Measurements from ENCODE around the gene GALP. TPM values are rescaled to one million over a fixed set of nuclear protein-coding genes. Genes with fewer than 3 reads are reported as not detected.
"Not testable (repeated sequence)": the region's sequence is repeated elsewhere in the genome, so short reads cannot be mapped to it uniquely, and the experiment has no call there.

The GALP gene
- total RNA-seq, 2 experiments from 2014 or later = not detected

DNA sequence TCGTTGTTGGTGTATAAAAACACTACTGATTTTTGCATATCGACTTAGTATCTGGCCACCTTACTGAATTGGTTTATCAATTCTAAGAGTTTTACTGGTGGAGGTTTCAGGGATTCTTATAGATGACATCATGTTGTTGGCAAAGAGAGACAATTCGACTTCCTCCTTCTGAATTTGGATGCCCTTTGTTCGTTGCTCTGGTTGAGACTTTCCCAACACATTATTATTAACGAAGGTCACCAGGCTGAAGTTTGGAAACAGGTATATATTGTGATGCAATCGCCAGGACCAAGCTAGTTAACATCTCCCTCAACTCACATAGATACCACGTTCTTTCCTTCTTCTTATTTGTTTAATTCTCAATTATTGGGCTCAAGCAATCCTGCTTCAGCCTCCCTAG, 23.9 kb downstream of the GALP start:
- Mint-ChIP-seq H3K4me1 (ENCODE audit: low read depth) (no peaks in the 10 kb centered on the region), H3K27me3 (ENCODE audit: low read depth) (peaks cover 2% of the 10 kb centered on the region), H3K27ac (no peak overlapping the region), H3K9me3 (no peaks in the 10 kb centered on the region), H3K36me3 (ENCODE audit: low read depth) (no peaks in the 10 kb centered on the region), H3K4me3 (no peak overlapping the region)
- DNase-seq = no peak
- CTCF ChIA-PET = no interaction called here
- intact Hi-C loops (cut with micrococcal nuclease) = no loop called here

DNA sequence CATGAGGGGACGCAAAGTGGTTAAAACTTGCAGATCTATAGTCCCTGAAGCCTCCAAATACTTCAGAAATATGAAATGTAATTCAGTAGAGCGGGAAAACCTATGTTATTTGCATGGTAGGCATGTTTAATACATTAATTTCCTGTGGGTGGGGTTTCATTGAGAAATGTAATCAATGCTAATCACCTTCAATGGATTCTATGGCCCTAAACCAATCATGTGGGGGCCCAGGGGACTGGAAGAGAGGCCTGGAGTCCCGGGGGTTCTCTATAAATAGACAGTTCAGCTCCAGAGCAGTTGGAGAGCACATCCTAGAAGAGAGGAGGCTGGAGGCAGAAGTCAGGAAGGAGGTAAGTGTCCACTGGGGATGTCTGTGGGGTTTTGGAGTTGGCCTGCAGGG, 26.2 kb downstream of the GALP start, which contains the start of gene ZSCAN5C:
Gene ZSCAN5C (plus strand): TSS at position 301 of the 400 bp plus-strand sequence. CDS start 3,641 bp downstream, outside the sequence.
- CTCF ChIA-PET = no interaction called here
- Mint-ChIP-seq H3K4me3 (no peak within 1 kb of the TSS), H3K4me1 (ENCODE audit: low read depth) (no peaks in the 10 kb centered on the region), H3K27me3 (ENCODE audit: low read depth) (peaks cover 6% of the 10 kb centered on the region), H3K9me3 (no peaks in the 10 kb centered on the region), H3K27ac (no peak within 1 kb of the TSS), H3K36me3 (ENCODE audit: low read depth) (no peaks in the 10 kb centered on the region)
- DNase-seq = no peak
- intact Hi-C loops (cut with micrococcal nuclease) = no loop called here

DNA sequence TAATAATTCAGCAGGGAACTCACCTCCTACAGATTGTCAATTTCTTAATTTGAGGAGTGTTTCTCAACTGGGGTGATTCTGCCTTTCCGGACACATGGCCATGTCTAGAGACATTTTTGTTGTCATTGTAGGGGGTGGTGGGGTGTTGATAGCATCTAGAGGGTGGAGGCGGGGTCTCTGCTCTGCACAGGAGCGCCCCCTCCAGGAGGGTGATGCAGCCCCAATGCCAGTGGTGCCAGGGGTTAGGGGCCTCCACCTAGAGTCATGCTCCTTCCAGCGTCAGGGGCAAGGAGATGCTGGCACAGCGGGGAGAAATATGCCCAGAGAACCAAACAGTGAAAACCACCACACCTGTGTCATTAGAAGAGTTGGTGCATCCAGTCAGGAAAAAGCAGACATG, 31.8 kb downstream of the GALP start:
- H3K27me3 Mint-ChIP-seq (ENCODE audit: low read depth); H3K9me3 Mint-ChIP-seq; H3K4me3 Mint-ChIP-seq; DNase-seq; H3K27ac Mint-ChIP-seq; intact Hi-C loops (cut with micrococcal nuclease); CTCF ChIA-PET; H3K36me3 Mint-ChIP-seq (ENCODE audit: low read depth); H3K4me1 Mint-ChIP-seq (ENCODE audit: low read depth): not testable (repeated sequence)

DNA sequence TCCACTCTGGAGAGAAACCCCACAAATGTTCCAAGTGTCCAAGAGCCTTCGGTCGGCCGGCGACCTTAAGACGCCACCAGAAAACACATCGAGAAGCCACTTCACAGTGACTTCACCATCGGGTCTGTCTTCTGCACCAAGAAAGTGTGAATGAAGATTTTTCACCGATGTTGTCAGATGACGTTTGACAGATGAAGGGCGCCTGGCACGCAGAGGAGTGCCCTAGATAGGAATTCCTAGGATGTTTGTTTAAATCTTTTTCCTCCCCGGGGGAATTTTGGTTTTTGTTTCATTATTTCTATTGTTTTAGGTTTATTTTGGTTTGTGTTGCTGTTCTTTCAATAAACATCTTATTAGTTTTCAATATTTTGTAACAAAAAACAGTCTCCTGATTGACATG, 33.3 kb downstream of the GALP start:
- H3K27me3 Mint-ChIP-seq (ENCODE audit: low read depth) = peaks cover 8% of the 10 kb centered on the region
- CTCF ChIA-PET = interaction anchor here (0.8 kb wide), 1 partner anchor 15 kb away, joined by 3 read pairs; no protein-coding TSS in a partner anchor

DNA sequence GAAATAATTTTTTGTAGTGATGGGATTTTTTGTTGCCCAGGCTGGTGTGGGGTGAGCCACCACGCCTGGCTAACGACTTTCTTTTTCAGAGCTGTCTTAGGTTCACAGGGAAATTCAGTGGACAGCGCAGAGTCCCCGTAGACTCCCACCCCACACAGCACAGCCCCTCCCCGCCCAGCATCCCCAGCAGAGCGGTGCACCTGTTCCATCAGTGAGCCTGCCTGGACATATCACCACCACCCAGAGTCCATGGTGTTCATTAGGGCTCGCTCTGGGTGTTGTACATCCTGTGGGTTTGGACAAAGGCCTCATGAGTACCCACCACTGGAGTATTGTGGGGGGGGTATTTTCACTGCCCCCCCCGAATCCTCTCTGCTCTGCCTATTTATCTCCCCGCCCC, 34.2 kb downstream of the GALP start:
- H3K9me3 Mint-ChIP-seq; H3K4me3 Mint-ChIP-seq; H3K4me1 Mint-ChIP-seq (ENCODE audit: low read depth); intact Hi-C loops (cut with micrococcal nuclease); DNase-seq; H3K36me3 Mint-ChIP-seq (ENCODE audit: low read depth); H3K27me3 Mint-ChIP-seq (ENCODE audit: low read depth); H3K27ac Mint-ChIP-seq: not testable (repeated sequence)
- CTCF ChIA-PET = interaction anchor here (0.8 kb wide), 1 partner anchor 144 kb away, joined by 3 read pairs; no protein-coding TSS in a partner anchor

More for the DNA sequence above, 33.3 kb downstream of the GALP start:
- DNase-seq = no peak
- H3K9me3 Mint-ChIP-seq = no peaks in the 10 kb centered on the region
- H3K4me3 Mint-ChIP-seq = no peak overlapping the region
- H3K36me3 Mint-ChIP-seq (ENCODE audit: low read depth) = no peaks in the 10 kb centered on the region
- intact Hi-C loops (cut with micrococcal nuclease) = no loop called here
- no peaks in the 10 kb centered on the region for H3K4me1 Mint-ChIP-seq (ENCODE audit: low read depth)
- H3K27ac Mint-ChIP-seq = no peak overlapping the region

DNA sequence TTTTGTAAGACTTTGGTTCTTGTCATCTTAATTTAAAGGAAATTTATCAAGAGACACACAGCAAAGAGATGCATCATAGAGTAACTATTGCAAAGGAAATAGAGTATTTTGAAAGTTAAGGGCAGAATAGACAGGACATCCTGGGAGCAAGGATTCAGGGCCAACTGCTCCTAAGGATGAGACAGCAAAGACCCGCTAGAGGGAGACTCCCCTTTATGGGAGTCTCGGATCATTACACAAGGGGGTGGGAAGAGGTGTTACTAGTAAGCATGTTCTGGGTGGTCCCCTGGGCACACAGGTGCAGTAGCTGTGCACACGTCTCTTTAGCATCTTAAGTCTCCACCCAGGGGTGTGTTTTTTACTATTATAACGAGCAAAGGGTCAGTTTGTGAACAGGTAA, 35.9 kb downstream of the GALP start:
- no peak overlapping the region for H3K27ac Mint-ChIP-seq
- intact Hi-C loops (cut with micrococcal nuclease) = no loop called here
- DNase-seq = no peak
- H3K4me1 Mint-ChIP-seq (ENCODE audit: low read depth) = no peaks in the 10 kb centered on the region
- H3K27me3 Mint-ChIP-seq (ENCODE audit: low read depth) = peaks cover 10% of the 10 kb centered on the region
- no peaks in the 10 kb centered on the region for H3K9me3 Mint-ChIP-seq
- CTCF ChIA-PET = no interaction called here
- H3K36me3 Mint-ChIP-seq (ENCODE audit: low read depth) = no peaks in the 10 kb centered on the region
- H3K4me3 Mint-ChIP-seq = no peak overlapping the region

DNA sequence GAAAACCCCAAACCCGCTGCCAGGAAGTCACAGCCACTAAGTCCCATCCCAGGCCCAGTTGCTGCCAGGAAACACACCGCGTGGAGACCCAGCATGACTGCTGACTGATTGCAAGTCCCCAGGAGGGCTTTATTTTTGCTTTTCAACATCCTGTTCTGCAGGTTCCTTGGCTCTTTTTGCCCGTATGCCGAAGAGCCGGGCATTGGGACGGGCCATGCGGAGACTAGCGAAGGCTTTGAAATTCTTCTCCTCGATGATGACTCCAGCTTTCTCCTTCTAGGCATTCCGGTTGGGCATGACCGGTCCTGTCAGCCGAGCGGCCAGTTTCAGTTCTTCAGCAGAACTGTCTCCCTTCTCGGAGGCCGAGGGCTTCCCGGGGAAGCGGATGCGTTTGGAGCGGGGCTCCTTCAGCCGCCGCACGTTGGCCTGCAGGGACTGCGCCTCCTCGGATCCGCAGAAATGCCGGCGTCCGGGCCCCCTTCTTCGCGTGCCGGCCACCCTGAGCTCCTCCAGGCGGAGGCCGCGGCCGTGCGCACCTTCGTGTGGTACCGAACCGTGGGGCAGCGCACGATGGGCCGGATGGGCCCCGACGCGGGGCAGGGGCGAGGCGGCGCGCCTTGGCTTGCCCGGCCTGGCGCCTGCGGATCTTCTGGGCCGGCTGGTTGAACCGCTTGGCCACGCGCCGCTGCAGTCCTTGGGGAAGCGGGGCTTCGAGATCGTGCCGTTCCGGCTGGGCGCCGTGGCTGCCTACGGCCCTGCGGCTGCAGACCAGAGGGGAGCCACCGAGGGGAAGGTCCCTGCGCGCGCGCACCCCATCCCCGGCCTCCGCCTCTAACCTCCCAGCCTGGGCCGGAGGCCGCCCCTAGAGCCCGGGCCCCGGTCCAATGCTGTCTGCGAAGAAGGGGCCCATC, 41.5 kb downstream of the GALP start:
- Mint-ChIP-seq H3K27ac (no peak overlapping the region), H3K4me1 (ENCODE audit: low read depth) (peaks cover 6% of the 10 kb centered on the region), H3K9me3 (no peaks in the 10 kb centered on the region), H3K4me3 (peak overlapping the region; percentile 46), H3K27me3 (ENCODE audit: low read depth) (peaks cover 19% of the 10 kb centered on the region), H3K36me3 (ENCODE audit: low read depth) (peaks cover 2% of the 10 kb centered on the region)
- intact Hi-C loops (cut with micrococcal nuclease) = no loop called here
- CTCF ChIA-PET = no interaction called here
- peak; percentile 30 for DNase-seq

DNA sequence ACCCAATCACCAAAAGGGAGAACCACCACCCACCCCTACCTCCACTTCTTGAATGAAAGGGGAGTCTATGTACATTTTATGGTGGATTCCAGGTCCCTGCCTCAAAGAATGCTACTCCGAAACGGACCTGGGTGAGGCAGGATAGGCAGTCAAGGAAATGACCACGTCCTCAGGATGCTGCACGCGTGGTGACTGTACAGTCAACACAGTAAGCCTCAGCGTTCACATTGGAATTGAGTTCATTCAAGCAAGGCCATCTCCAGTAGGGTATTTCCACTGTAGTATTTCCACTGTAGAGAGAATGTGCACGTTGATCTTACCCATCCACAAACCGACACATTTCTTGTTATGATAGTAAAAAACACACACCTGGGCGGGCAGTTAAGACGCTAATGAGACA, 43.2 kb downstream of the GALP start:
- peaks cover 14% of the 10 kb centered on the region for H3K27me3 Mint-ChIP-seq (ENCODE audit: low read depth)
- peaks cover 7% of the 10 kb centered on the region for H3K36me3 Mint-ChIP-seq (ENCODE audit: low read depth)
- H3K27ac Mint-ChIP-seq = no peak overlapping the region
- CTCF ChIA-PET = no interaction called here
- no peak overlapping the region for H3K4me3 Mint-ChIP-seq
- H3K4me1 Mint-ChIP-seq (ENCODE audit: low read depth) = peaks cover 6% of the 10 kb centered on the region
- DNase-seq = no peak
- H3K9me3 Mint-ChIP-seq = no peaks in the 10 kb centered on the region
- intact Hi-C loops (cut with micrococcal nuclease) = no loop called here

DNA sequence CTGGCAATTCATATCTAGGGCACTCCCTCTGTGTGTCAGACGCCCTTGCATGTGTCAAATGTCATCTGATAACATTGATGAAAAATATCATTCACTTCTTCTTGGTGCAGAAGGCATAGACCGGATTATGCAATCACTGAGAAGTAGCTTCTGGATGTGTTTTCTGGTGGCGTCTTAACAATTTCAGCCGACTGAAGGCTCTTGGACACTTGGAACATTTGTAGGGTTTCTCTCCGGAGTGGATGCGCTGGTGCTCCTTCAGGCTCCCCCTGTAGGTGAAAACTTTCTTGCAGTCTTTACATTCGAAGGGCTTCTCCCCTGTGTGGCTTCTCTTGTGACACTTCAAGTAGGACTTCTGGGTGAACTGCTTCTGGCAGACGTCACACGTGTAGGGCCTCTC, 45.6 kb downstream of the GALP start:
- DNase-seq; intact Hi-C loops (cut with micrococcal nuclease); H3K9me3 Mint-ChIP-seq; H3K27ac Mint-ChIP-seq; H3K4me3 Mint-ChIP-seq; H3K27me3 Mint-ChIP-seq (ENCODE audit: low read depth); H3K36me3 Mint-ChIP-seq (ENCODE audit: low read depth); H3K4me1 Mint-ChIP-seq (ENCODE audit: low read depth): not testable (repeated sequence)
- CTCF ChIA-PET = interaction anchor here (0.8 kb wide), 1 partner anchor 142 kb away, joined by 3 read pairs; no protein-coding TSS in a partner anchor

DNA sequence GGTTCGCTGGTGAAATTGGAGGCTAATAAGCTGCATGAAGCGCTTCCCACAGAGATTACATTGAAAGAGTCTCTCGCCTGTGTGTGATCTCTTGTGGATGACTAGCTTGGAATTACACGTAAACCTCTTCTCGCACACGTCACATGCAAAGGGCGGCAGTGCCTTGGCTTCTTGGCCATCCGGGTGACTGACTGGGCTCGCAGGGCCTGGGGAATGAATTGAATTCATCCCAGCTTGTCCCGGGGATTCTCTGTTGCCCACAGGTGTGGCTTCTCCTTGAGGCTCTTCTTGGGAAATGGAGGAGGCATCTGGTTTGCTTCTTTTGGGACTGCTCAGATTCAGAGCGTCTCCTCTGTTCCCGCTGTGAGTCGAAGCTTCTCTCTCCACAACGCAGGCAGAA, 46.0 kb downstream of the GALP start:
- Mint-ChIP-seq H3K27me3 (ENCODE audit: low read depth) (peaks cover 7% of the 10 kb centered on the region), H3K4me1 (ENCODE audit: low read depth) (peaks cover 6% of the 10 kb centered on the region), H3K4me3 (no peak overlapping the region), H3K27ac (no peak overlapping the region), H3K9me3 (no peaks in the 10 kb centered on the region), H3K36me3 (ENCODE audit: low read depth) (peaks cover 7% of the 10 kb centered on the region)
- DNase-seq = no peak
- intact Hi-C loops (cut with micrococcal nuclease) = no loop called here
- CTCF ChIA-PET = interaction anchor here (0.7 to 0.8 kb wide), 2 partner anchors 36 to 143 kb away, joined by 3 read pairs; no protein-coding TSS in a partner anchor

DNA sequence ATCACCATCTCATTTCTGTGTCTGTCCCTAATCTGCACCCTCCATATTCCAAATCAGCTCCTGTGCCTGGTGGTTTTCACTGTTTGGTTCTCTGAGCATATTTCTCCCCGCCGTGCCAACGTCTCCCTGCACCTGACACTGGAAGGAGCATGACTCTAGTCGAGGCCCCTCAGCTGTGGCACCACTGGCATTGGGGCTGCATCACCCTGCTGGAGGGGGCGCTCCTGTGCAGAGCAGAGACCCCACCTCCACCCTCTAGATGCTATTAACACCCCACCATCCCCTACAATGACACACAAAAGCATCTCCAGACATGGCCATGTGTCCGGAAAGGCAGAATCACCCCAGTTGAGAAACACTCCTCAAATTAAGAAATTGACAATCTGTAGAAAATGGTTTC, 47.1 kb downstream of the GALP start:
- no peak for DNase-seq
- H3K4me1 Mint-ChIP-seq (ENCODE audit: low read depth) = peaks cover 2% of the 10 kb centered on the region
- intact Hi-C loops (cut with micrococcal nuclease) = no loop called here
- peaks cover 3% of the 10 kb centered on the region for H3K27me3 Mint-ChIP-seq (ENCODE audit: low read depth)
- CTCF ChIA-PET = no interaction called here
- peaks cover 7% of the 10 kb centered on the region for H3K36me3 Mint-ChIP-seq (ENCODE audit: low read depth)
- H3K9me3 Mint-ChIP-seq = no peaks in the 10 kb centered on the region
- no peak overlapping the region for H3K27ac Mint-ChIP-seq
- no peak overlapping the region for H3K4me3 Mint-ChIP-seq

DNA sequence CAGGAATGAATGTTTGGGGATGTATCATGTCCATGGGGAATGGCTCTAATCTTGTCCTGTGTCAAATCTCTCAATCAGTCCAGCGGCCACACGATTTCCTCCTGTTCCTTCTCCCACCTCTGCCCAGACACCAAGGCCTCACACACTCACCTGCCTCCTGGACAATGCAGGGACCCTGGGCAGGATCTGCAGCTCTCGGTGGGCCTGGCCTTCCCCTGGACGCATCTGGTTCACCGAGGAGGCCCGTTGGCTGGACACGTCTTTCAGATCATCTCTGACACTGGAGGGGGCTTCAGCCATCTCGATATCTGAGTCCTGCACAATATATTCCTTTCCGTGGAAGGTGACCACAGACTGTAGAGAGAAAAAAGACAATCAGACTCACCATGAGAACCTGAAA, 47.7 kb downstream of the GALP start:
- no peak for DNase-seq
- H3K4me3 Mint-ChIP-seq = no peak overlapping the region
- H3K27me3 Mint-ChIP-seq (ENCODE audit: low read depth) = no peaks in the 10 kb centered on the region
- intact Hi-C loops (cut with micrococcal nuclease) = no loop called here
- H3K4me1 Mint-ChIP-seq (ENCODE audit: low read depth) = no peaks in the 10 kb centered on the region
- H3K27ac Mint-ChIP-seq = no peak overlapping the region
- peaks cover 7% of the 10 kb centered on the region for H3K36me3 Mint-ChIP-seq (ENCODE audit: low read depth)
- H3K9me3 Mint-ChIP-seq = no peaks in the 10 kb centered on the region
- CTCF ChIA-PET = interaction anchor here (1.3 kb wide), 1 partner anchor 30 kb away, joined by 3 read pairs; no protein-coding TSS in a partner anchor
